Parathyroid adenoma (tissue), 2 donors: ENCODE measurements around the gene FRMD8.

ENCODE experiments used
- H2AFZ ChIP-seq: fragments of 300-600 bp; sonication (generic); one replicate; pipeline ENCODE4 v1.7.0; 2017; ENCODE audit warnings: antibody characterized with exemption, mild to moderate bottlenecking
- H3K27ac ChIP-seq: fragments of 300-600 bp; sonication (generic); one replicate; pipeline ENCODE4 v1.7.0; 2017
- H3K27me3 ChIP-seq: fragments of 300-600 bp; sonication (generic); one replicate; pipeline ENCODE4 v1.7.0; 2017; ENCODE audit warnings: low read length; ENCODE audit not compliant: control insufficient read depth, insufficient read depth
- H3K36me3 ChIP-seq: fragments of 300-600 bp; sonication (generic); one replicate; pipeline ENCODE4 v1.7.0; 2017; ENCODE audit warnings: low read length; ENCODE audit not compliant: control insufficient read depth, insufficient read depth
- H3K4me1 ChIP-seq: fragments of 300-600 bp; sonication (generic); one replicate; pipeline ENCODE4 v1.7.0; 2017; ENCODE audit warnings: control low read depth
- H3K4me2 ChIP-seq: fragments of 300-600 bp; sonication (generic); one replicate; pipeline ENCODE4 v1.7.0; 2017; ENCODE audit warnings: low read length
- H3K4me3 ChIP-seq: fragments of 300-600 bp; sonication (generic); one replicate; pipeline ENCODE4 v1.7.0; 2017; ENCODE audit warnings: low read depth, low read length
- H3K79me2 ChIP-seq: fragments of 300-600 bp; sonication (generic); one replicate; pipeline ENCODE4 v1.7.0; 2017; ENCODE audit warnings: control low read depth
- H3K9ac ChIP-seq: fragments of 300-600 bp; sonication (generic); one replicate; pipeline ENCODE4 v1.7.0; 2017; ENCODE audit warnings: mild to moderate bottlenecking
- H3K9me3 ChIP-seq: fragments of 300-600 bp; sonication (generic); one replicate; pipeline ENCODE4 v1.7.0; 2017; ENCODE audit warnings: low read length; ENCODE audit not compliant: control insufficient read depth
- CTCF ChIP-seq: fragments of 300-600 bp; sonication (generic); IDR thresholded peaks from one replicate; pipeline ENCODE4 v1.7.0; 2017; ENCODE audit warnings: antibody characterized with exemption, mild to moderate bottlenecking
- donor health status: primary hyperparathyroidism.

FRMD8 gene

DNA sequence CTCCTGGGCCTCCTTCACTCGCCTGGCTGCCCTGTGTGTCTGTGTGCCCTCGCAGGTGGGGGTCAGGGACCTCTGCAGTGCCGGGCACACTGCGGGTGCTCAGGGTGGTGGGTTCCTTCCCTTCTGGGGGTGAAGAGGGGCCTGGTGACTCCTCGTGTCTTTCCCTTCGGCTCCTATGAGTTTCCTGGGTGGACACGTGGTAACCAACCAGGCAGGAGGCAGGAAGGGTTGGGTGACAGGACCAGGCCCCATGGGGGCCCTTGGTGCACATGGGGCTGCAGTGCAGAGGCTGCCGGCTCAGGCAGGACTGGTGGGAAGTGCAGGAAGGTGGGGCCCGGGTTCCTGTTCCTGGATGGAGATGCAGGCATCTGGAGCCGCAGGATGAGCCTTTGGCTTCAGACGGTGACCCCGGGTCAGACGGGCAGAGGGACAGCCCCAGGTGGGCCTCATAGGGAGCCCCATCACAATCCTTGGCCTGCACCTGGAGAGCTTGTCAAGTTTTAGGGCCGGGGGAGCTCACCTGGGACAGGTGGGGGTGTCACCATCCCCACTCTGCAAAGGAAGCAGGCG lies 9.6 kb downstream of the FRMD8 start:
- Histone ChIP-seq H2AFZ (no peak overlapping the region), H3K36me3 (no peaks in the 10 kb centered on the region), H3K4me1 (no peaks in the 10 kb centered on the region), H3K4me2 (no peak overlapping the region), H3K9me3 (no peaks in the 10 kb centered on the region), H3K9ac (no peak overlapping the region), H3K79me2 (peaks cover 15% of the 10 kb centered on the region), H3K27me3 (no peaks in the 10 kb centered on the region), H3K4me3 (no peak overlapping the region), H3K27ac (no peak overlapping the region)
- no peak for TF ChIP-seq CTCF

- no peak for TF ChIP-seq CTCF
- no peak overlapping the region for H3K9ac ChIP-seq
- no peak overlapping the region for H3K4me3 ChIP-seq
- peaks cover 13% of the 10 kb centered on the region for H3K79me2 ChIP-seq
- no peak overlapping the region for H2AFZ ChIP-seq
- H3K27me3 ChIP-seq, result no peaks in the 10 kb centered on the region
- no peak overlapping the region for H3K4me2 ChIP-seq
- H3K36me3 ChIP-seq, result no peaks in the 10 kb centered on the region
- no peaks in the 10 kb centered on the region for H3K4me1 ChIP-seq
- no peaks in the 10 kb centered on the region for H3K9me3 ChIP-seq
- H3K27ac ChIP-seq, result no peak overlapping the region
These were observed 10.6 kb downstream of the FRMD8 start for GRCh38 chr11:65396769-65397745.

DNA sequence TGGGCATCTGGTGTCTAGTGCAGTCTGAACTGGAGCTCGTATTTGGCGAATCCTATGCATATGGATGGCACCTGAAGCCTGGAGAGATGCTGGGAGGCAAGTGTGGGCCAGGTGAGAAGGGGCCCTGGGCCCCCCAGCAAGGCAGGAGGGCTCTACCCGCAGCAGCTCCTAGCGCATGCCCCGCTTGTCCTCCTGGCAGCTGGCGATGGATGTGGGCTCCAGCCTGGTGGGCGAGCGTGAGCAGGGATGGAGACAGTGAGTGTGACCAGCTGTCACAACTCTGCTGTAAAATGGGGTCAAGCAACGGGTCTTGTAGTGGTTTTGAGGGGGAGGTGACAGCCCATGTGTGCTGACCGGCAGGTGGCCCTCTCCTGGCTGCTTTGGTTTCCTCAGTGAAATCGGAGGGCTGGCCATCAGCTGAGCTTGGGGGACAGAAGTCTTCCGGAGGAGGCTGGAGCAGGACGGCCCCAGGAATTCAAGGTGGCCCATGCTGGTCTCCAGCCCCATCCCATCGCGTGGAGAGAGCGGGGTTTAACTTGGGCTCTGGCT lies 12.0 kb downstream of the FRMD8 start:
- Histone ChIP-seq H3K4me3 (no peak overlapping the region), H3K27ac (no peak overlapping the region)

GRCh38 chr11:65399249-65399648 lies 12.8 kb downstream of the FRMD8 start:
- no peaks in the 10 kb centered on the region for H3K27me3 ChIP-seq
- H3K27ac ChIP-seq, result no peak overlapping the region
- no peaks in the 10 kb centered on the region for H3K36me3 ChIP-seq
- no peak for TF ChIP-seq CTCF
- H3K9ac ChIP-seq, result no peak overlapping the region
- no peak overlapping the region for H3K4me2 ChIP-seq
- H3K4me1 ChIP-seq, result no peaks in the 10 kb centered on the region
- no peak overlapping the region for H3K4me3 ChIP-seq
- H3K9me3 ChIP-seq, result no peaks in the 10 kb centered on the region
- H3K79me2 ChIP-seq, result peaks cover 8% of the 10 kb centered on the region
- H2AFZ ChIP-seq, result no peak overlapping the region

More for the DNA sequence above, 12.0 kb downstream of the FRMD8 start:
- Histone ChIP-seq H3K36me3 (no peaks in the 10 kb centered on the region), H3K9ac (no peak overlapping the region), H2AFZ (no peak overlapping the region), H3K4me1 (no peaks in the 10 kb centered on the region), H3K9me3 (no peaks in the 10 kb centered on the region), H3K4me2 (no peak overlapping the region), H3K79me2 (peaks cover 8% of the 10 kb centered on the region), H3K27me3 (no peaks in the 10 kb centered on the region)
- TF ChIP-seq CTCF, result no peak
